B cell (primary cell): ENCODE data around the gene TRIM44. TPM values are rescaled to one million over a fixed set of nuclear protein-coding genes. Genes with fewer than 3 reads are reported as not detected.

Experiments used
- ATAC-seq: fragments of 200-7000 bp; cut with Tn5 transposase; one replicate; pipeline ENCODE4 v1.10.0; 2021; ENCODE audit warnings: low read depth, mild to moderate bottlenecking, moderate number of reproducible peaks, moderate library complexity
- CTCF ChIA-PET: fragments of 350-600 bp; sonication (Branson Sonifier 250); formaldehyde crosslinking; loops from one replicate; lab custom pipeline; 2021; ENCODE audit warnings: antibody characterized with exemption, inconsistent platforms; lab: Charles Lee
- POLR2A ChIA-PET: fragments of 350-600 bp; sonication (Branson Sonifier 250); formaldehyde crosslinking; loops from one replicate; lab custom pipeline; 2021; ENCODE audit warnings: antibody characterized with exemption; lab: Charles Lee
- DNase-seq: peaks from one replicate; pipeline ENCODE4 v3.0.0; 2013
- H2AFZ ChIP-seq: 2 replicates; pipeline ENCODE4 v1.6.1; 2012; ENCODE audit warnings: mild to moderate bottlenecking, low read depth, low read length; ENCODE audit not compliant: insufficient read depth, poor library complexity, severe bottlenecking
- H3K27ac ChIP-seq, 2 donors: 1 replicate in 1 of 2; 2 replicates in 1 of 2; pipeline ENCODE4 v1.5.1; 2012 to 2013; ENCODE audit warnings: low read length in 2 of 2, mild to moderate bottlenecking in 2 of 2, moderate library complexity in 1 of 2
- H3K27me3 ChIP-seq, 4 experiments: fragments of 200-600 bp in 1 of 4; sonication (generic) in 1 of 4; replicated peaks in 1 of 4; 1 replicate in 2 of 4; 2 replicates in 2 of 4; pipeline versions ENCODE4 v1.6.1 to v1.7.0; 2013 to 2016; ENCODE audit warnings: low read length in 3 of 4, mild to moderate bottlenecking in 2 of 4, mixed read lengths in 1 of 4, moderate library complexity in 1 of 4; ENCODE audit not compliant: insufficient read depth in 4 of 4, control insufficient read depth in 3 of 4; ENCODE audit errors: control extremely low read depth in 1 of 4
- H3K36me3 ChIP-seq, 2 experiments: replicated peaks in 1 of 2; 1 replicate in 1 of 2; 2 replicates in 1 of 2; pipeline versions ENCODE4 v1.6.1 to v1.7.1; 2013; ENCODE audit warnings: low read length in 1 of 2; ENCODE audit not compliant: insufficient read depth in 2 of 2, control insufficient read depth in 1 of 2; ENCODE audit errors: control extremely low read depth in 1 of 2, extremely low read depth in 1 of 2
- H3K4me1 ChIP-seq, 2 donors: fragments of 200-600 bp in 1 of 2; sonication (generic) in 1 of 2; 1 replicate in 1 of 2; 2 replicates in 1 of 2; pipeline versions ENCODE4 v1.5.1 to v1.6.1; 2013 to 2017; ENCODE audit warnings: low read length in 2 of 2; ENCODE audit not compliant: control insufficient read depth in 2 of 2, insufficient read depth in 2 of 2
- H3K4me2 ChIP-seq: replicated peaks from 2 replicates; pipeline ENCODE3; 2012; ENCODE audit warnings: mild to moderate bottlenecking, low read depth, low read length; ENCODE audit not compliant: poor library complexity, severe bottlenecking
- H3K4me3 ChIP-seq, 5 experiments: fragments of 200-600 bp in 1 of 5; sonication (generic) in 1 of 5; 1 replicate in 3 of 5; 2 replicates in 2 of 5; pipeline versions ENCODE4 v1.5.1 to v1.7.0; 2011 to 2016; ENCODE audit warnings: low read length in 4 of 5, mild to moderate bottlenecking in 4 of 5, low read depth in 2 of 5, control low read depth in 1 of 5, moderate library complexity in 1 of 5; ENCODE audit not compliant: insufficient read depth in 1 of 5; ENCODE audit errors: control extremely low read depth in 1 of 5, extremely low read depth in 1 of 5
- H3K79me2 ChIP-seq: fragments of 200-600 bp; sonication (generic); one replicate; pipeline ENCODE4 v1.6.0; 2016; ENCODE audit warnings: low read length; ENCODE audit not compliant: control insufficient read depth, insufficient read depth
- H3K9ac ChIP-seq: fragments of 200-600 bp; sonication (generic); 2 replicates; pipeline ENCODE4 v1.6.1; 2017; ENCODE audit warnings: mild to moderate bottlenecking, low read length, moderate library complexity
- H3K9me3 ChIP-seq, 3 donors: one replicate each; pipeline versions ENCODE4 v1.6.1 to v1.7.1; 2013; ENCODE audit warnings: low read length in 2 of 3; ENCODE audit not compliant: control insufficient read depth in 2 of 3, insufficient read depth in 1 of 3; ENCODE audit errors: control extremely low read depth in 1 of 3
- H4K20me1 ChIP-seq: 2 replicates; pipeline ENCODE4 v1.6.0; 2012; ENCODE audit warnings: mild to moderate bottlenecking, low read length; ENCODE audit not compliant: insufficient read depth, control insufficient read depth, poor library complexity, severe bottlenecking
- H3K27ac Mint-ChIP-seq: one replicate; pipeline ENCODE4 v1.8.0; 2021; ENCODE audit warnings: mixed read lengths
- H3K27me3 Mint-ChIP-seq: one replicate; pipeline ENCODE4 v1.8.0; 2021; ENCODE audit warnings: mixed read lengths
- H3K4me1 Mint-ChIP-seq: one replicate; pipeline ENCODE4 v1.8.0; 2021; ENCODE audit warnings: mixed read lengths
- H3K4me3 Mint-ChIP-seq: one replicate; pipeline ENCODE4 v1.8.0; 2021; ENCODE audit warnings: mixed read lengths
- H3K9me3 Mint-ChIP-seq: one replicate; pipeline ENCODE4 v1.8.0; 2022; ENCODE audit warnings: mixed read lengths; ENCODE audit not compliant: insufficient read depth
- EZH2 ChIP-seq: IDR thresholded peaks from 2 replicates; pipeline ENCODE4 v1.6.1; 2012; ENCODE audit warnings: borderline replicate concordance, low read depth, mild to moderate bottlenecking, moderate library complexity, low read length; ENCODE audit not compliant: insufficient read depth, poor library complexity, severe bottlenecking
- WGBS: methylation state at CpG from one replicate; pipeline ENCODE4 v1.1.5; 2013; ENCODE audit warnings: missing lambda C conversion rate; ENCODE audit not compliant: insufficient coverage; 5-methylcytosine and 5-hydroxymethylcytosine counted together
- intact Hi-C: fragments of 100-400 bp; cut with micrococcal nuclease; formaldehyde crosslinking; loops from one replicate; pipeline ENCODE4 v1.10.0; 2022
- polyA plus RNA-seq: library from polyadenylated mRNA; depleted of rRNA; stranded (reverse); fragments of >200 nt; gene quantifications from 2 replicates; pipeline ENCODE4 v1.2.3, GENCODE V29; 2012
- total RNA-seq, 2 donors: library from RNA; stranded (reverse); fragments of 120-200 nt in 1 of 2; gene quantifications; 1 replicate in 1 of 2; 2 replicates in 1 of 2; pipeline versions ENCODE4 v1.2.3 to v1.2.4, GENCODE V29; 2013 to 2022
- TF ChIP-seq, protein P1 (sequence below): fragments of 200-600 bp; IDR thresholded peaks from one replicate; pipeline ENCODE4 v1.8.0; 2022; ENCODE audit warnings: antibody characterized with exemption, mild to moderate bottlenecking

TRIM44 gene
- total and polyA plus RNA-seq, 2 donors (not counting 1 experiment from before 2014, with no cell fraction given), result 39.1 to 71.1 TPM

DNA sequence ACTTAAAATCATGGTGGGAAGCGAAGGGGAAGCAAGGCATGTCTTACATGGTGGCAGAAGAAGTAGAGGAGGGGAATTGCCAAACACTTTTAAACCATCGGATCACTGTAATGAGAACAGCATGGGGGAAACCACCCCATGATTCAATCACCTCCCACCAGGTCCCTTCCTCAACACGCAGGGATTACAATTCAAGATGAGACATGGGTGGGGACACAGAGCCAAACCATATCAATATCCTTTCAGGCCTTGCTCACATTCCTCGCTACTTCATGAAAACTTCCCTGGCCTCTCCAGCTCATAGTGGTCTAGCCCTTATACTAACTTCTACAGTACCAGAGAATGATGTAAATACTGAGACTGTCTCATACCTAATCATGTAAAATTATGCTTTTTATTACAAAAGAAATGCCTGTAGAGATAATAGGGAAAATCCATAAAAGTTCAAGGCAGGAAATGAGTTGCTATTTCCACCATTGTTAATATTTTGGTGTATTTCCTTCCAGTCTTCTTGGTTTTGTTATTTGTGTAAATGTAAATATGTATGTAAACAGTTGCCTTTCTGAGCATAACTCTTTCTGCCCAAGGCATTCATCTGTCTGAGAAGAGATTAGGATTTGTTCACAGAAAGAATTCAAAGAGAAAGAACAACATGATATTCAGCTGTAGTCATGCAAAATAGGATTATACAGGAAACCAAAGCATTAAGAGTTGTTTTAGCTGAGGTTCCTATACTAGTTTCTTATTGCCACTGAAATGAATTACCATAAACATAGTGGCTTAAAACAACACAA is 177.0 kb downstream of the TRIM44 start:
- intact Hi-C loops, result no loop called here
- TF ChIP-seq, protein P1, sequence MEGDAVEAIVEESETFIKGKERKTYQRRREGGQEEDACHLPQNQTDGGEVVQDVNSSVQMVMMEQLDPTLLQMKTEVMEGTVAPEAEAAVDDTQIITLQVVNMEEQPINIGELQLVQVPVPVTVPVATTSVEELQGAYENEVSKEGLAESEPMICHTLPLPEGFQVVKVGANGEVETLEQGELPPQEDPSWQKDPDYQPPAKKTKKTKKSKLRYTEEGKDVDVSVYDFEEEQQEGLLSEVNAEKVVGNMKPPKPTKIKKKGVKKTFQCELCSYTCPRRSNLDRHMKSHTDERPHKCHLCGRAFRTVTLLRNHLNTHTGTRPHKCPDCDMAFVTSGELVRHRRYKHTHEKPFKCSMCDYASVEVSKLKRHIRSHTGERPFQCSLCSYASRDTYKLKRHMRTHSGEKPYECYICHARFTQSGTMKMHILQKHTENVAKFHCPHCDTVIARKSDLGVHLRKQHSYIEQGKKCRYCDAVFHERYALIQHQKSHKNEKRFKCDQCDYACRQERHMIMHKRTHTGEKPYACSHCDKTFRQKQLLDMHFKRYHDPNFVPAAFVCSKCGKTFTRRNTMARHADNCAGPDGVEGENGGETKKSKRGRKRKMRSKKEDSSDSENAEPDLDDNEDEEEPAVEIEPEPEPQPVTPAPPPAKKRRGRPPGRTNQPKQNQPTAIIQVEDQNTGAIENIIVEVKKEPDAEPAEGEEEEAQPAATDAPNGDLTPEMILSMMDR, result no peak
- no peak for TF ChIP-seq EZH2
- ChIA-PET POLR2A (no interaction called here), CTCF (interaction anchor here (2.6 kb wide), 1 partner anchor 17 kb away, joined by 7 read pairs; no protein-coding TSS in a partner anchor)
- DNase-seq (no peak), ATAC-seq (no peak)
- H3K79me2 ChIP-seq, result no peaks in the 10 kb centered on the region
- no peak overlapping the region for H3K4me3 Mint-ChIP-seq
- no peak overlapping the region for H3K27ac ChIP-seq
- no peak overlapping the region for H3K9ac ChIP-seq
- no peak overlapping the region for H3K27ac Mint-ChIP-seq
- H3K9me3 Mint-ChIP-seq, result no peaks in the 10 kb centered on the region
- WGBS, result 86% methylated on average over 1 of the region's 4 CpGs
- H3K4me3 ChIP-seq, result no peak overlapping the region
- no peak overlapping the region for H3K4me2 ChIP-seq
- H3K27me3 ChIP-seq, result peaks cover 0 to 4% (median 1%) of the 10 kb centered on the region in 4 experiments
- H3K36me3 ChIP-seq, result no peaks in the 10 kb centered on the region
- H4K20me1 ChIP-seq, result no peaks in the 10 kb centered on the region
- H2AFZ ChIP-seq, result no peak overlapping the region
- peaks cover 2% of the 10 kb centered on the region for H3K4me1 Mint-ChIP-seq
- no peaks in the 10 kb centered on the region for H3K4me1 ChIP-seq
- no peaks in the 10 kb centered on the region for H3K9me3 ChIP-seq
- peaks cover 33% of the 10 kb centered on the region for H3K27me3 Mint-ChIP-seq

DNA sequence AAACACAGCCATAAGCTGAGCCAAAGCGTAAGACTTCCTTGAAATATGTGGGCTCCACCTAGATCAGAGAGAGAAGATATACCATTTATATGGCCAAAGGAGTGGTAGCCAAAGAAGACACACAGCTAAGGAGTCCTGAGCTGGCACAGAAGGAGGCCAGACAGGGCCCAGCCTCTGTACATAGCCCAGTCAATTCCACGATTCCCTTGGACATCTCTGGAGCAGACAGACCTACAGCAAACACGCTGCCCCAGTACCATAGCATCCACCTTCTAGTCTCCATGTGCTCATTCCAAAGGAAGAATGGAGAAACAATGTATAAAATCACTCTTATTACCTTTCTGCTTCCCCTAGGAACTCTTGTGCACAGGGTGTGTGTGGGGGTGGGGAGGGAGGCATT is 179.2 kb downstream of the TRIM44 start:
- 100% methylated on average over 2 of the region's 3 CpGs for WGBS
- Histone ChIP-seq H3K27ac (no peak overlapping the region), H4K20me1 (no peaks in the 10 kb centered on the region), H3K4me1 (no peaks in the 10 kb centered on the region), H3K9me3 (peaks cover 0 to 2% (median 0%) of the 10 kb centered on the region in 3 donors), H3K4me2 (no peak overlapping the region), H3K4me3 (no peak overlapping the region), H3K27me3 (peaks cover 0 to 11% (median 1%) of the 10 kb centered on the region in 4 experiments), H3K79me2 (no peaks in the 10 kb centered on the region), H3K36me3 (no peaks in the 10 kb centered on the region), H2AFZ (no peak overlapping the region), H3K9ac (no peak overlapping the region)
- no peak for TF ChIP-seq EZH2
- intact Hi-C loops, result no loop called here
- H3K4me3 Mint-ChIP-seq, result no peak overlapping the region
- no peaks in the 10 kb centered on the region for H3K9me3 Mint-ChIP-seq
- ChIA-PET POLR2A (no interaction called here), CTCF (interaction anchor here (2.6 kb wide), 1 partner anchor 19 kb away, joined by 7 read pairs; no protein-coding TSS in a partner anchor)
- no peak overlapping the region for H3K27ac Mint-ChIP-seq
- peaks cover 2% of the 10 kb centered on the region for H3K4me1 Mint-ChIP-seq
- H3K27me3 Mint-ChIP-seq, result peaks cover 29% of the 10 kb centered on the region
- DNase-seq (no peak), ATAC-seq (no peak)
